Measurements from ENCODE around the gene CCDC66.
"Not testable (repeated sequence)": the region's sequence is repeated elsewhere in the genome, so short reads cannot be mapped to it uniquely, and the experiment has no call there.

Gene CCDC66

GRCh38 chr3:56556908-56557830, at the start of gene CCDC66:
Gene CCDC66, plus strand, starts transcription at chr3:56557175. Its CDS starts 68 bp downstream, at chr3:56557243.
- DNase-seq, result peak; percentile 96

GRCh38 chr3:56519641-56520040, 37.3 kb upstream of the CCDC66 start:
- DNase-seq, result no peak

DNA sequence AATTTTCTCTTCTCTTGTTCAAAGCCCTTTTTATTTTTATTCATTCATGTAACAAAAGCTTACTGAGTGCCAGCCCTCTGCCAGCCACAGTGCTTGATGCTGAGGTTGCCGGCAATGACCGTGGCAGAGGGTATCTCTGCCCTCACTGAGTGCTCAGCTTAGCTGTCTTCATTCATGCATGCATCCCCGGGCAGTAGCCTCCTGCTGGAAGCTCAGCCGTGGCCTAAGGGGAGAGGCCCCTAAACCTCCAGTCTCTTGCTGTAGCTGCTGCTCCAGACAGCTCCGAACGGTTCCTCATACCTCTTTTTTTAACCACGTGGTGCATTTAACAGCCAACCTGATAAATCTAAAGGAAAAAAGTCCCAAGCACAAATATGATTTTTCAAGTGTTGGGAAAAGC, 34.6 kb upstream of the CCDC66 start:
- DNase-seq, result no peak

DNA sequence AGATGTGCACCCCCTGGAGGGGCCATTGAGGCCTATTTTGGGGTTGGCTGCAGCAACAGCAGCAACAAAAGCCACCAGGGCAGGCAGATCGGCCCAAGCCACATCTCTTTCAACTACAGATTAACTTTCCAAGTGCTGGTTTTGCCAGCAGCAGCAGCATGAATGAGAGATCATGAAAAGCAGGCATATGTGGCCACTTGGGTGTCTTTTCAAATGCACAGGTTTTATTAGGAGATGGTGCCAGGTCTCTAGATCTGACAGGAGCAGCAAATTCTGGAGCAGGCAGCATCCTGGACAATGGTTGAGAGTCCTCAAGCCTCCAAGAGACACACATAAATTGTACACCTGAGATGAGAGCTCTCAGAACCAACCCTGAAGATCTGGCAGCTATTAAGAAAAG, 31.7 kb upstream of the CCDC66 start:
- DNase-seq, result no peak

DNA sequence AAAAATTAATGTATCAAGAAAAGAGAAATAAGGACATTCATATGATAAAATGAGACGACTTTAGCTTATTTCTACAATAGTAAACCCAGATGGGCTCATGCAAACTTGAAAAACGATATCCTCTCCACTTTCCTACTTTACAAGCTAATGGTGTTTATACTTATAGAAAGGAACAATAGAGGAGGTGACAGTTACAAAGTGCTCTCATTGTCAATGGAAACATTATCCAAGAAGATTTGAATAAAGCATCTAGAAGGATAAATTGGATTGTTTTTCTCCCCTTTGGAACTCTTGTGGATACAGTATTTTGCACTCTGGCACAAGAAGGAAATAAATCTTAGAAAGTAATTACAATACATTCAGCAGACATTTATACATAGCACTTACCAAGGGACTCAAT, 20.2 kb upstream of the CCDC66 start:
- DNase-seq, result no peak

DNA sequence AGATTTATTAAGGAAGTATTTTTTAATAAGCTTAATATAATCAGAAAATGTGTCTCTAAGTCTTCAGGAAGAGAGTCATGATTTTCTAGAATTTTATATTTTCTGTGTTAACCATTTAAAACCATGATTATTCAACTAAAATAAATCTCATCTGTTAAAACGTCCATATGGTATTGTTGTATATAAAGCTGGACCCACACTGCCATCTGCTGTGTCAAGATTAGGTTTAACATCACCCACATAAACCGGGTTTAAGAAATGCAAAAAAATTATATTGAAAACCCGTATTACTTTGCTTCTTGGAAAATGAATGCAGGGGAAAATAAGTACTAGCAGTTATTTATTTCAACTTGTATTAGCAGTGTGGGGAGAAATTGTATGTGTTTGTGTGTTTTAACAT, 9.5 kb upstream of the CCDC66 start:
- DNase-seq, result no peak

- no peak for DNase-seq
Observed at GRCh38 chr3:56557831-56558170, 826 bp downstream of the CCDC66 start.

DNA sequence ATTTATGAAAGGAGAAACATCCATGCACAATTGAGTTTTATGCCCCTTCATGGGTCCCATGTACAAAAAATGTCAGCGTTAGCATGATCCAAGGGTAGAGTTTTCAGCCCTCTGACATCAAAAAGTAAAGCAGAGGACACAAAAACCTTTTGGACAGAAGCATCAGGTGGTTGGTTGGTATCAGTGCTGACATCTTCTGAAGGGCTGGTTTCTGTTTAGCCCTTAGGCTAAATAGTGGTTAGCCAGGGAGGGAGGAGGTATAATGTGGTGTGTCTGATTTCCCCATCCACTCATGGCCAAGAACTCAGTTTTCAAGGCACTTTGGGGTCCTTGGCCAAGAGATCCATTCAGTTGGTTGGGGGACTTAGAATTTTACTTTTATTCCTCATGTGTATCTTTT, 16.5 kb downstream of the CCDC66 start:
- DNase-seq, result no peak

DNA sequence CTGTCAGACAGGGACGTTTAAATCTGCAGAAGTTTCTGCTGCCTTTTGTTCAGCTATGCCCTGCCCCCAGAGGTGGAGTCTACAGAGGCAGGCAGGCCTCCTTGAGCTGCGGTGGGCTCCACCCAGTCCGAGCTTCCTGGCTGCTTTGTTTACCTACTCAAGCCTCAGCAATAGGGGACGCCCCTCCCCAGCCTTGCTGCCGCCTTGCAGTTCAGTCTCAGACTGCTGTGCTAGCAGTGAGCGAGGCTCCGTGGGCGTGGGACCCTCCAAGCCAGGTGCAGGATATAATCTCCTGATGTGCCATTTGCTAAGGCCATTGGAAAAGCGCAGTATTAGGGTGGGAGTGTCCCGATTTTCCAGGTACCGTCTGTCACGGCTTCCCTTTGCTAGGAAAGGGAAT, 25.0 kb downstream of the CCDC66 start:
- DNase-seq, result not testable (repeated sequence)

- DNase-seq, result not testable (repeated sequence)
Observed at GRCh38 chr3:56584275-56584674, 27.3 kb downstream of the CCDC66 start.

- no peak for DNase-seq
Observed at GRCh38 chr3:56590814-56591213, 33.8 kb downstream of the CCDC66 start.

GRCh38 chr3:56591262-56591661, 34.3 kb downstream of the CCDC66 start:
- DNase-seq, result no peak

- DNase-seq, result peak; percentile 80
Observed at GRCh38 chr3:56593455-56594158, 36.6 kb downstream of the CCDC66 start.

DNA sequence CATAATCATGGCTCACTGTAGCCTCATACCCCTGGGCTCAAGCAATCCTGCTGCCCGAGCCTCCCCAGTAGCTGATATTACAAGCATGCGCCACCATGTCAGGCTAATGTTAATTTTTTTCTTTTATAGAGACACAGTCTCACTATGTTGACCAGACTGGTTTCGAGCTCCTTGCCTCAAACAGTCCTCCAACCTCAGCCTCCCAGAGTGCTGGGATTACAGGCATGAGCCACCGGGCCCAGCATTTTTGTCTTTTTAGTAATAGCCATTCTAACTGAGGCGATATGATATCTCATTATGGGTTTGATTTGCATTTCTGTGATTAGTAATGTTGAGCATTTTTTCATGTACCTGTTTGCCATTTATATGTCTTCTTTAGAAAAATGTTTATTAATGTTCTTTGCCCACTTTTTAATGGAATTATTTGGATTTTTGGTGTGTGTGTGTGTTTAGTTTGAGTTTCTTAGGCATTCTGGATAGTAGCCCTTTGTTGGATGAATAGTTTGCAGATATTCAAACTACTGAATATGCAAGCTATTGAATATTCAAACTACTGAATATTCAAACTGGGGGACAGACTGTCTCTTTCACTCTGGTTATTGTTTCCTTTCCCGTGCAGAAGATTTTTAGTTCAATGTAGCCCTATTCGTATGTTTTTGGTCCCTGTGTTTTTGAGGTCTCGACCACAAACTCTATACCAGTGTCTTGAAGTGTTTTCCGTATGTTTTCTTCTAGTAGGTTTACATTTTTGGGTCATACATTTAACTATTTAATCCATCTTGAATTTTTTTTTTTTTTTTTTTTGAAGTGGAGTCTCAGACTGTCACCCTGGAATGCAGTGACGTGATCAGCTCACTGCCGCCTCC, 39.2 kb downstream of the CCDC66 start:
- no peak for DNase-seq

DNA sequence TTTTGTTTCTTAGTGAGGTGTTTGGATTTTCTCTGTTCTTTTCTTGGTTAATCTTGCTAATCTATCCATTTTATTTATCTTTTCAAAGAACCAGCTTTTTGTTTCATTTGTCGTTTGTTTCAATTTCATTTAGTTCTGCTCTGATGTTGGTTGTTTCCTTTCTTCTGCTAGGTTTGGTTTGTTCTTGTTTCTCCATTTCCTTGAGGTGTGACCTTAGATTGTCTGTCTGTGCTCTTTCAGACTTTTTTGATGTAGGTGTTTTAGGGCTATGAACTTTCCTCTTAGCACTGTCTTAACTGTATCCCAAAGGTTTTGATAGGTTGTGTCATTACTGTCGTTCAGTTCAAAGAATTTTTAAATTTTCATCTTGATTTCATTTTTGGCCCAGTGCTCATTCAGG, 51.5 kb downstream of the CCDC66 start:
- DNase-seq, result peak; percentile 15

DNA sequence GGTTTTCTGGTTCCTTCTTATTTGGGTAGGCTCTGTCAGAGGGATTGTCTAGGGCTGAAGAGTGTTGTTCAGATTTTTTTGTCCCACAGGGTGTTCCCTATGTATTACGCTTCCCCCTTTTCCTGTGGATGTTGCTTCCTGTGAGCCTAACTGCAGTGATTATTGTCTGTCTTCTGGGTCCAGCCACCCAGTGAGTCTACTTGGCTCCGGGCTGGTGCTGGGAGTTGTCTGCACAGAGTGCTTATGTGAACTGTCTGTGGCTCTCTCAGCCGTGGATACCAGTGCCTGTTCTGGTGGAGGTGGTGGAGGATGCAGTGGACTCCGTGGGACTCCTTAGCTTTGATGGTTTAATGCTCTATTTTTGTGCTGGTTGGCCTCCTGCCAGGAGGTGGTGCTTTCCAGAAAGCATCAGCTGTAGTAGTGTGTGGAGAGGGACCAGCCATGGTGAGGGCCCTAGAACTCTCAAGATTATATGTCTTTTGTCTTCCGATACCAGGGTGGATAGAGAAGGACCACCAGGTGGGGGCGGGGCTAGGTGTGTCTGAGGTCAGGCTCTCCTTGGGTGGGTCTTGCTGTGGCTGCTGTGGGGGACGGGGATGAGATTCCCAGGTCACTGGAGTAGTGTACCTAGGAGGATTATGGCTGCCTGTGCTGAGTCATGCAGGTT, 53.8 kb downstream of the CCDC66 start:
- no peak for DNase-seq

- DNase-seq, result no peak
Observed at GRCh38 chr3:56611364-56611763, 54.4 kb downstream of the CCDC66 start.

DNA sequence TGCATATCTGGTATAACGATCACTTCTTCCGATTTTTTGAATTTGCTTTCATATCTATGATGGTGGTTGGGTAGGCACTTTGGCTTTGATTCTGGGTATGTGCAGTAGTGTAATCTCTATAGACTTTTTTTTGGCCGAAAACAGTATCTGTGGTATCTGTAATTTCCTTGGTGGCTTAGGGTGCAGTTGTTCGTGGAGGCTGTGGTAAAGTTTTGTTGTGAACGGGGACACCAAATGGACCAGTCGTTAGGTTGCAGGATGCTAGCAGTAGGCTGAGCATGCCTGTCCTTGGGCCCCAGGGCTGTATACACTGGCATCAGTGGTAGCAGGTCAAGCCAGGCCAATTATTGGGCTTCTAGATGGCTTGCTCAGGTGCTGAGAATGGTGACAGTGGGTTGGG, 55.2 kb downstream of the CCDC66 start:
- peak; percentile 13 for DNase-seq

DNA sequence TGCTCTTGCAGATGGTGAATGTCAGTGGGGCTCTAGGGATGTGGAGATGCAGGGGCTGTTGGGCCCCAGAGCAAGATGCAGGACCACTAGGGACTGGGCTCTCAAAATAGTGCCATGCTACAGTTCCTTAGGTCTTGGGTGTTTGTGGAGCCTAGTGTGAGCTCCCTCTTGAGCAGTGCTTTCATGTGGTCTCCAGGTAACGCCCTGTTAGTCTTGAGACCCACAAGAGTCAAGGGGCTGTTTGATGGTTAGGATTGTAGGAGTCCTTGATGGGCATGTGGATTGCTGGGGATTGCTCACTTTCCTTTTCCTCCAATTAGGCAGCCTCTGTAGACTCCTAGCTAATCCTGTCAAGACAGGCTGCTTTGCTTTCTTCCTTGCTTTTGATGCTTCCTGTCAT, 56.0 kb downstream of the CCDC66 start:
- no peak for DNase-seq

GRCh38 chr3:56616478-56617006, 59.6 kb downstream of the CCDC66 start:
- no peak for DNase-seq

DNA sequence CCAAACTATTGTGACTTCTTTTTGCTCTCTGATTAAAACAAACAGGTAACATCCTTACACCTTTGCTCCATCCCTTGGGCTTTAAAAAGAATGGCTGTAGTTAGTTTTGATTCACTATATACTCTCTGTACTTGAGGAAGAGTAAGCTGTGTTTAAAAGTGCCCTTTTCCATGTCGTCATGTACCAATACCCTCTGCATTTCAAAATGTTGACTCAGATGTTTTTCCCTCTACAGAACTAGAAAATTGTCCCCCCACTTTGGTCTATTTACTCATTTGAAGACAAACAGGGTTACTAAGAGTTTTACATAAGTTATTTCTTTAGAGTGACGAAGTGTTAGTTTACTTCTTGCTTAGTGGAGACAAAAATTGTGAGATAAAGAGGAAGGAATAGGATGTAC, 63.4 kb downstream of the CCDC66 start:
- no peak for DNase-seq

GRCh38 chr3:56621681-56622080, 64.7 kb downstream of the CCDC66 start:
- DNase-seq, result no peak

GRCh38 chr3:56622381-56622780, 65.4 kb downstream of the CCDC66 start:
- no peak for DNase-seq

Measured in CD4-positive, alpha-beta T cell treated with Interleukin-10 for 1 hour (primary cell).